H9 (cell line): ENCODE measurements around the gene TREM1. TPM values are rescaled to one million over a fixed set of nuclear protein-coding genes. Genes with fewer than 3 reads are reported as not detected.

ENCODE experiments used
- DNase-seq: peaks from one replicate; pipeline ENCODE4 v3.0.0-alpha.2; 2017
- H2AFZ ChIP-seq: one replicate; pipeline ENCODE4 v1.6.1; 2013; ENCODE audit warnings: mild to moderate bottlenecking, low read length, control low read depth, moderate library complexity
- H2AK5ac ChIP-seq: 2 replicates; pipeline ENCODE4 v1.6.1; 2013; ENCODE audit warnings: low read length, control low read depth, mixed read lengths; ENCODE audit not compliant: insufficient read length
- H2BK120ac ChIP-seq: one replicate; pipeline ENCODE4 v1.6.1; 2013; ENCODE audit warnings: low read depth, mild to moderate bottlenecking, low read length, control low read depth, inconsistent platforms; ENCODE audit not compliant: poor library complexity, severe bottlenecking
- H2BK12ac ChIP-seq: 2 replicates; pipeline ENCODE4 v1.6.1; 2013; ENCODE audit warnings: low read length, control low read depth, mixed read lengths, low read depth; ENCODE audit not compliant: insufficient read length
- H2BK15ac ChIP-seq: 2 replicates; pipeline ENCODE4 v1.6.1; 2013; ENCODE audit warnings: low read depth, low read length, control low read depth
- H2BK20ac ChIP-seq: one replicate; pipeline ENCODE4 v1.6.1; 2013; ENCODE audit warnings: low read depth, mild to moderate bottlenecking, low read length, control low read depth, inconsistent platforms; ENCODE audit not compliant: poor library complexity, severe bottlenecking
- H2BK5ac ChIP-seq: 2 replicates; pipeline ENCODE4 v1.6.1; 2013; ENCODE audit warnings: low read length, control low read depth, mixed read lengths; ENCODE audit not compliant: insufficient read length
- H3K14ac ChIP-seq: 2 replicates; pipeline ENCODE4 v1.6.1; 2013; ENCODE audit warnings: low read length, control low read depth; ENCODE audit not compliant: insufficient read depth
- H3K18ac ChIP-seq: 2 replicates; pipeline ENCODE4 v1.6.1; 2013; ENCODE audit warnings: low read depth, mild to moderate bottlenecking, mixed read lengths, low read length, control low read depth; ENCODE audit not compliant: insufficient read length
- H3K23ac ChIP-seq: 2 replicates; pipeline ENCODE4 v1.6.1; 2013; ENCODE audit warnings: low read length, control low read depth, mixed read lengths, low read depth; ENCODE audit not compliant: insufficient read length
- H3K23me2 ChIP-seq: 2 replicates; pipeline ENCODE4 v1.6.1; 2013; ENCODE audit warnings: low read depth, mild to moderate bottlenecking, mixed read lengths, low read length, control low read depth; ENCODE audit not compliant: insufficient read length, poor library complexity, severe bottlenecking
- H3K27ac ChIP-seq: 2 replicates; pipeline ENCODE4 v1.5.1; 2013; ENCODE audit warnings: low read length, control low read depth, mixed read lengths, low read depth; ENCODE audit not compliant: insufficient read length
- H3K27me3 ChIP-seq: 2 replicates; pipeline ENCODE4 v1.6.1; 2013; ENCODE audit warnings: low read length, control low read depth, inconsistent platforms; ENCODE audit not compliant: insufficient read depth
- H3K4ac ChIP-seq: 2 replicates; pipeline ENCODE4 v1.6.1; 2013; ENCODE audit warnings: low read depth, mild to moderate bottlenecking, control low read depth, inconsistent platforms, low read length, moderate library complexity
- H3K4me1 ChIP-seq: 2 replicates; pipeline ENCODE4 v1.6.1; 2013; ENCODE audit warnings: low read length, control low read depth, inconsistent platforms; ENCODE audit not compliant: insufficient read depth
- H3K4me2 ChIP-seq: 2 replicates; pipeline ENCODE4 v1.6.1; 2013; ENCODE audit warnings: low read length, control low read depth, mixed read lengths; ENCODE audit not compliant: insufficient read length, insufficient read depth
- H3K56ac ChIP-seq: 2 replicates; pipeline ENCODE4 v1.6.1; 2013; ENCODE audit warnings: low read depth, mild to moderate bottlenecking, mixed read lengths, low read length, control low read depth; ENCODE audit not compliant: insufficient read length
- H3K79me1 ChIP-seq: 2 replicates; pipeline ENCODE4 v1.6.1; 2013; ENCODE audit warnings: low read depth, mild to moderate bottlenecking, moderate library complexity, low read length, control low read depth, inconsistent platforms; ENCODE audit not compliant: insufficient read depth, poor library complexity, severe bottlenecking
- H3K79me2 ChIP-seq: 2 replicates; pipeline ENCODE4 v1.6.1; 2013; ENCODE audit warnings: low read length, control low read depth, inconsistent platforms; ENCODE audit not compliant: insufficient read depth
- H3K9ac ChIP-seq: 2 replicates; pipeline ENCODE4 v1.6.1; 2013; ENCODE audit warnings: low read length, control low read depth, mixed read lengths; ENCODE audit not compliant: insufficient read length; ENCODE audit errors: extremely low read depth
- H3K9me3 ChIP-seq: one replicate; pipeline ENCODE4 v1.6.1; 2013; ENCODE audit warnings: low read depth, low read length, inconsistent platforms; ENCODE audit not compliant: control insufficient read depth
- H3T11ph ChIP-seq: one replicate; pipeline ENCODE4 v1.6.1; 2013; ENCODE audit warnings: mild to moderate bottlenecking, low read length, control low read depth, inconsistent platforms
- H4K20me1 ChIP-seq: one replicate; pipeline ENCODE4 v1.6.1; 2013; ENCODE audit not compliant: control insufficient read depth, insufficient read length, insufficient read depth
- H4K5ac ChIP-seq: 2 replicates; pipeline ENCODE4 v1.6.1; 2013; ENCODE audit warnings: low read depth, mild to moderate bottlenecking, mixed read lengths, low read length, control low read depth; ENCODE audit not compliant: insufficient read length
- H4K8ac ChIP-seq: replicated peaks from 2 replicates; pipeline ENCODE4 v1.6.1; 2013; ENCODE audit warnings: low read length, control low read depth, mixed read lengths, low read depth; ENCODE audit not compliant: insufficient read length
- H4K91ac ChIP-seq: 2 replicates; pipeline ENCODE4 v1.6.1; 2013; ENCODE audit warnings: low read depth, mild to moderate bottlenecking, moderate library complexity, mixed read lengths, low read length, control low read depth; ENCODE audit not compliant: insufficient read length
- H3K27ac Mint-ChIP-seq, 3 experiments: 2 replicates in 2 of 3; 3 replicates in 1 of 3; pipeline ENCODE4 v1.8.0; 2020 to 2021; ENCODE audit warnings: mixed read lengths in 3 of 3, mild to moderate bottlenecking in 1 of 3, moderate library complexity in 1 of 3
- H3K27me3 Mint-ChIP-seq: 2 replicates; pipeline ENCODE4 v1.8.0; 2021; ENCODE audit warnings: low read depth, mild to moderate bottlenecking, moderate library complexity, mixed read lengths
- H3K36me3 Mint-ChIP-seq, 3 experiments: 2 replicates in 2 of 3; 3 replicates in 1 of 3; pipeline ENCODE4 v1.8.0; 2020 to 2021; ENCODE audit warnings: low read depth in 3 of 3, mixed read lengths in 3 of 3; ENCODE audit not compliant: insufficient read depth in 1 of 3
- H3K4me1 Mint-ChIP-seq, 2 experiments: 2 replicates each; pipeline ENCODE4 v1.8.0; 2020; ENCODE audit warnings: mixed read lengths in 2 of 2
- H3K4me3 Mint-ChIP-seq, 2 experiments: 2 replicates in 1 of 2; 3 replicates in 1 of 2; pipeline ENCODE4 v1.8.0; 2020 to 2021; ENCODE audit warnings: mild to moderate bottlenecking in 2 of 2, mixed read lengths in 2 of 2, moderate library complexity in 1 of 2
- H3K9me3 Mint-ChIP-seq, 2 experiments: 2 replicates in 1 of 2; 3 replicates in 1 of 2; pipeline ENCODE4 v1.8.0; 2020; ENCODE audit warnings: mild to moderate bottlenecking in 2 of 2, mixed read lengths in 2 of 2, moderate library complexity in 1 of 2
- WGBS: extraction: QIAGEN DNeasy Blood & Tissue Kit; methylation state at CpG from one replicate; pipeline ENCODE4 v1.1.7; 2013; ENCODE audit warnings: missing lambda C conversion rate, low lambda C conversion rate, mixed read lengths; ENCODE audit not compliant: insufficient read length; ENCODE audit errors: extremely low coverage; 5-methylcytosine and 5-hydroxymethylcytosine counted together
- total RNA-seq: library from RNA; stranded (reverse); gene quantifications from 2 replicates; pipeline ENCODE4 v1.2.1, GENCODE V29; 2021
- TF ChIP-seq, protein P1 (sequence below): fragments of 200-600 bp; sonication (generic); conservative IDR thresholded peaks from 3 replicates; pipeline ENCODE4 v1.8.0; 2021; ENCODE audit warnings: antibody characterized with exemption, mild to moderate bottlenecking

TREM1 gene
- total RNA-seq, 1 experiment from 2014 or later, result not detected

DNA sequence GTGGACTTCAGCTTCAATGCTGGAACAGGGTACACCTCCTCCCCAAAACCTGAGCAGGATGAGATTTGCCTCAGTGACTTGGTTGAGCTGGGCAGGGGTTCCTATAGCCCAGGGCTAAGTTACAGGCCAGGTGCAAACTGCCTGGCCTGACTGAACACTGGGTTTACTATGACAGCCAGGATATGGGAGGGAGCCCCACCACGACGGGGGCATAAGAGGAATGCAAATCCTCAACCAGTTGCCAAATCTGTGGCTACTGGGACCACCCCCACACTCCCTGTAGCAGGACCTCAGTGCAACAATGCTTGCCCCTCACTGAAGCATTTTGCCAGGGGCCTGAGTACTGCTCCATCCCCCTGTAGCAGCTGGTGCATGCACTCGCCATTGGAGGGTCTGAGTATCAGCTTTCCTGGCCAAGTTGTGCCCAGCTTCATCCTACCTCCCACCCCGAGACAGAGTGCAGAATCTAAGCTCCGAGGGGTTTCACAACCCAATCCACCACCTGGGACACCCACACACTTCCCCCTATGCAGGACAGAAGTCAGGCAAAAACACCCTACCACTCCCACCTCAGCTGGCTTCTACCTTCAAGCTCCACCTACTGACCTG lies 30.7 kb downstream of the TREM1 start:
- Histone ChIP-seq H4K91ac (no peak overlapping the region), H2BK15ac (no peak overlapping the region), H3K79me1 (no peaks in the 10 kb centered on the region), H3K23me2 (no peaks in the 10 kb centered on the region), H3K27me3 (no peaks in the 10 kb centered on the region), H3T11ph (no peak overlapping the region), H2AFZ (no peak overlapping the region), H3K4ac (no peak overlapping the region), H3K27ac (no peak overlapping the region), H3K79me2 (no peaks in the 10 kb centered on the region), H3K23ac (no peak overlapping the region), H2BK12ac (no peak overlapping the region), H2BK120ac (no peak overlapping the region), H2BK20ac (no peak overlapping the region), H2AK5ac (no peak overlapping the region), H3K4me1 (no peaks in the 10 kb centered on the region), H3K56ac (no peak overlapping the region), H3K4me2 (no peak overlapping the region), H3K9me3 (no peaks in the 10 kb centered on the region), H3K18ac (no peak overlapping the region), H3K14ac (no peak overlapping the region), H4K5ac (no peak overlapping the region), H4K20me1 (no peaks in the 10 kb centered on the region), H3K9ac (no peak overlapping the region), H4K8ac (no peak overlapping the region), H2BK5ac (no peak overlapping the region)
- DNase-seq, result no peak
- TF ChIP-seq, protein P1, sequence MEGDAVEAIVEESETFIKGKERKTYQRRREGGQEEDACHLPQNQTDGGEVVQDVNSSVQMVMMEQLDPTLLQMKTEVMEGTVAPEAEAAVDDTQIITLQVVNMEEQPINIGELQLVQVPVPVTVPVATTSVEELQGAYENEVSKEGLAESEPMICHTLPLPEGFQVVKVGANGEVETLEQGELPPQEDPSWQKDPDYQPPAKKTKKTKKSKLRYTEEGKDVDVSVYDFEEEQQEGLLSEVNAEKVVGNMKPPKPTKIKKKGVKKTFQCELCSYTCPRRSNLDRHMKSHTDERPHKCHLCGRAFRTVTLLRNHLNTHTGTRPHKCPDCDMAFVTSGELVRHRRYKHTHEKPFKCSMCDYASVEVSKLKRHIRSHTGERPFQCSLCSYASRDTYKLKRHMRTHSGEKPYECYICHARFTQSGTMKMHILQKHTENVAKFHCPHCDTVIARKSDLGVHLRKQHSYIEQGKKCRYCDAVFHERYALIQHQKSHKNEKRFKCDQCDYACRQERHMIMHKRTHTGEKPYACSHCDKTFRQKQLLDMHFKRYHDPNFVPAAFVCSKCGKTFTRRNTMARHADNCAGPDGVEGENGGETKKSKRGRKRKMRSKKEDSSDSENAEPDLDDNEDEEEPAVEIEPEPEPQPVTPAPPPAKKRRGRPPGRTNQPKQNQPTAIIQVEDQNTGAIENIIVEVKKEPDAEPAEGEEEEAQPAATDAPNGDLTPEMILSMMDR, result no peak
- Mint-ChIP-seq H3K4me1 (no peaks in the 10 kb centered on the region), H3K27ac (no peak overlapping the region), H3K36me3 (no peaks in the 10 kb centered on the region), H3K27me3 (peaks cover 22% of the 10 kb centered on the region), H3K4me3 (no peak overlapping the region), H3K9me3 (peaks cover 0 to 2% of the 10 kb centered on the region in 2 experiments; a peak in 3 of 5 replicates)
- no CpG with 5 or more reads among the region's 5 CpGs for WGBS
